Measurements from ENCODE around the gene METTL23. TPM values are rescaled to one million over a fixed set of nuclear protein-coding genes. Genes with fewer than 3 reads are reported as not detected.

Gene METTL23
- total RNA-seq, result 19.9 and 22.9 TPM in 2 replicates

GRCh38 chr17:76726776-76727718 lies at the start of gene METTL23:
TSS of gene METTL23 (plus strand) at chr17:76726839. CDS start at chr17:76729711, 2,872 bp downstream.

GRCh38 chr17:76710863-76711611 lies 15.6 kb upstream of the METTL23 start, which contains the start of gene MXRA7:
TSS of gene MXRA7 (minus strand) at chr17:76710965. CDS start at chr17:76710946, 19 bp downstream.

GRCh38 chr17:76726231-76726775 lies 336 bp upstream of the METTL23 start, which contains the start of gene JMJD6:
TSS of gene JMJD6 (minus strand) at chr17:76726606. CDS start at chr17:76726475, 131 bp downstream.

GRCh38 chr17:76737082-76737675 lies 10.5 kb downstream of the METTL23 start, which contains the start of gene SRSF2:
TSS of gene SRSF2 (minus strand) at chr17:76737331. CDS start at chr17:76737160, 171 bp downstream.

GRCh38 chr17:76737676-76738467 lies 11.2 kb downstream of the METTL23 start, which contains the start of gene MFSD11:
TSS of gene MFSD11 (plus strand) at chr17:76738119. CDS start at chr17:76738353, 234 bp downstream.

Small RNAs within 50 kb of the gene (small RNA-seq; reads per million reads assigned to genes)
- gene AC005837.3 (not detected), gene RF02271 (not detected), gene RNU6-97P (not detected), gene RNY4P36 (0.13 reads per million)

Other genes with a start within 250 kb of the METTL23 start
- 18.0 and 29.7 TPM in 2 replicates for gene RHBDF2, start 225.4 kb upstream of the METTL23 start, total RNA-seq
- 0.38 and 0.65 TPM in 2 replicates for gene CYGB, start 189.1 kb upstream of the METTL23 start, total RNA-seq
- under 0.01 TPM in 1 of 2 replicates, not detected in the other for gene PRCD, start 186.8 kb upstream of the METTL23 start, total RNA-seq
- gene ST6GALNAC2, start 141.0 kb upstream of the METTL23 start, total RNA-seq, result under 0.01 and 0.10 TPM in 2 replicates
- not detected in 2 replicates for gene ST6GALNAC1, start 83.1 kb upstream of the METTL23 start, total RNA-seq
- 142 and 166 TPM in 2 replicates for gene MXRA7, start 15.9 kb upstream of the METTL23 start, total RNA-seq
- gene JMJD6, start 233 bp upstream of the METTL23 start, total RNA-seq, result 14.0 and 19.0 TPM in 2 replicates
- 187 and 236 TPM in 2 replicates for gene SRSF2, start 10.5 kb downstream of the METTL23 start, total RNA-seq
- gene MFSD11, start 11.3 kb downstream of the METTL23 start, total RNA-seq, result 27.8 and 36.5 TPM in 2 replicates
- gene MGAT5B, start 141.6 kb downstream of the METTL23 start, total RNA-seq, result 2.0 and 2.2 TPM in 2 replicates

Measured in vein endothelial cell (primary cell).